ENCODE data around the gene RBFOX1. TPM values are rescaled to one million over a fixed set of nuclear protein-coding genes. Genes with fewer than 3 reads are reported as not detected.

Gene RBFOX1
- total RNA-seq, 1 donor from 2014 or later, result not detected

DNA sequence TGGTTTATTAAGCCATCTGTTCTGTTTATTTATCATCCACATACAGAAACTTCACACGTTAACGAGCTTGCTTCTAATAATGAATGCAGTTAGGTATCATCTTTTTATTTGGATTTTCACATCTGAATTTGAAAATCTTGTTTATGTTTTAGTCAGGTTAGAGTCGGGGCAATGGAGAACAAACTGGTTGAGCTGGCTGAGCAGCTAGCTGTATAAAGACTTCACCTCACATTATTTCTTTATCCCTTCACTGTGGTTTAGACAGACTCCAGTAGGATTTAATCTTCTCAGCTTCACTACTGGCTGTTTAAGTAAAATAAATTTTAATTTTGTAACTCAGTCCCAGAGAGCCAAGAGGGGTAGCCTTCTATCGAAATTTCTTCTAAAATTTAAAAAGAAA lies 415.9 kb downstream of the RBFOX1 start:
- CTCF ChIA-PET, result no interaction called here
- H3K4me1 Mint-ChIP-seq, result no peaks in the 10 kb centered on the region
- POLR2A ChIA-PET, result no interaction called here
- DNase-seq (no peak), ATAC-seq (ENCODE audit: low read depth) (no peak)
- TF ChIP-seq, protein P1, sequence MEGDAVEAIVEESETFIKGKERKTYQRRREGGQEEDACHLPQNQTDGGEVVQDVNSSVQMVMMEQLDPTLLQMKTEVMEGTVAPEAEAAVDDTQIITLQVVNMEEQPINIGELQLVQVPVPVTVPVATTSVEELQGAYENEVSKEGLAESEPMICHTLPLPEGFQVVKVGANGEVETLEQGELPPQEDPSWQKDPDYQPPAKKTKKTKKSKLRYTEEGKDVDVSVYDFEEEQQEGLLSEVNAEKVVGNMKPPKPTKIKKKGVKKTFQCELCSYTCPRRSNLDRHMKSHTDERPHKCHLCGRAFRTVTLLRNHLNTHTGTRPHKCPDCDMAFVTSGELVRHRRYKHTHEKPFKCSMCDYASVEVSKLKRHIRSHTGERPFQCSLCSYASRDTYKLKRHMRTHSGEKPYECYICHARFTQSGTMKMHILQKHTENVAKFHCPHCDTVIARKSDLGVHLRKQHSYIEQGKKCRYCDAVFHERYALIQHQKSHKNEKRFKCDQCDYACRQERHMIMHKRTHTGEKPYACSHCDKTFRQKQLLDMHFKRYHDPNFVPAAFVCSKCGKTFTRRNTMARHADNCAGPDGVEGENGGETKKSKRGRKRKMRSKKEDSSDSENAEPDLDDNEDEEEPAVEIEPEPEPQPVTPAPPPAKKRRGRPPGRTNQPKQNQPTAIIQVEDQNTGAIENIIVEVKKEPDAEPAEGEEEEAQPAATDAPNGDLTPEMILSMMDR (IDR thresholded peaks at IDR 0.05), result no peak
- H3K4me3 Mint-ChIP-seq, result no peak overlapping the region
- no peak overlapping the region for H3K27ac Mint-ChIP-seq
- H3K36me3 Mint-ChIP-seq (ENCODE audit: low read depth), result no peaks in the 10 kb centered on the region
- intact Hi-C loops (cut with micrococcal nuclease), result no loop called here
- H3K9me3 Mint-ChIP-seq, result no peaks in the 10 kb centered on the region
- no peaks in the 10 kb centered on the region for H3K27me3 Mint-ChIP-seq

DNA sequence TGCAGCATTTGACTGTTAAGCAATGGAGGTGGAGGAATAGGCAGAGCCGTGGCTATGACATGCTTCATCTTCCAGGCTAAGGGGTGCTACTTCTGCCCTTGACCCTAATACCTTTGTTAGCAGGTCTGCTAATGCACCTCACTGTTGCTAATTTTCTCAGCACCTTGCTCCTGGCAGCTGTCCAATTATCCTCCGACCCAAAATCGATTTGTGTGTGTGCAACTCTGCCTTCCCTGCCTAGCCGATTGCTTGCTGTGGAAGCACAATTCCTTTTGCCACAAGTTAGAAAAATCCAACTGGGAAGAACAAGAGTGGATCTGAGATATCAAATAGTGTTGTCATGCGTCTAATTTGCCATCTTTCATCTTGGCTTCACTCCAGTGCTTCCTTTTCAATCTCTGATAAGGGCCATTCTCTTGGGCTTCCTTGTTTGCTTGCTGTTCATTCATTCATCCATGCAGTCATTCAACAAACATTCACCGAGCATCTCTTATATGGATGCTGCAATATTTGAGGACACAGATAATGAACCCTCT lies 422.8 kb downstream of the RBFOX1 start:
- ChIA-PET POLR2A (no interaction called here), CTCF (no interaction called here)
- no peaks in the 10 kb centered on the region for H3K27me3 Mint-ChIP-seq
- no peak for ATAC-seq (ENCODE audit: low read depth)
- DNase-seq, result no peak
- intact Hi-C loops (cut with micrococcal nuclease), result no loop called here
- peaks cover 5% of the 10 kb centered on the region for H3K9me3 Mint-ChIP-seq
- TF ChIP-seq, protein P1 (IDR thresholded peaks at IDR 0.05), result no peak
- no peaks in the 10 kb centered on the region for H3K36me3 Mint-ChIP-seq (ENCODE audit: low read depth)
- H3K4me3 Mint-ChIP-seq, result no peak overlapping the region
- H3K4me1 Mint-ChIP-seq, result no peaks in the 10 kb centered on the region
- H3K27ac Mint-ChIP-seq, result no peak overlapping the region
